Breast epithelium (tissue), 4 donors: Measurements from ENCODE around the gene PAQR8. TPM values are rescaled to one million over a fixed set of nuclear protein-coding genes. Genes with fewer than 3 reads are reported as not detected.

Experiments used
- DNase-seq, 2 donors: peaks; one replicate each; pipeline ENCODE4 v3.0.0-alpha.2; 2019; ENCODE audit warnings: low spot score in 2 of 2
- H3K27ac ChIP-seq, 2 donors: fragments of 200-600 bp; sonication (generic) in 1 of 2; one replicate each; pipeline ENCODE4 v1.5.1; 2016 to 2019; ENCODE audit warnings: mild to moderate bottlenecking in 1 of 2
- H3K27me3 ChIP-seq, 2 donors: fragments of 200-600 bp; sonication (generic) in 1 of 2; one replicate each; pipeline versions ENCODE4 v1.5.1 to v1.6.0; 2017 to 2019; ENCODE audit warnings: control low read depth in 1 of 2, mild to moderate bottlenecking in 1 of 2
- H3K36me3 ChIP-seq: fragments of 200-600 bp; one replicate; pipeline ENCODE4 v1.5.1; 2019
- H3K4me1 ChIP-seq, 2 donors: fragments of 200-600 bp; sonication (generic); one replicate each; pipeline ENCODE4 v1.5.1; 2016 to 2019; ENCODE audit warnings: control low read depth in 1 of 2
- H3K4me3 ChIP-seq, 3 donors: fragments of 200-600 bp; sonication (generic); 1 replicate in 2 of 3; 2 replicates in 1 of 3; pipeline ENCODE4 v1.5.1; 2016 to 2019; ENCODE audit warnings: mild to moderate bottlenecking in 3 of 3, moderate library complexity in 2 of 3
- H3K9me3 ChIP-seq, 2 donors: fragments of 200-600 bp; sonication (generic) in 1 of 2; one replicate each; pipeline ENCODE4 v1.5.1; 2016 to 2019; ENCODE audit warnings: control low read depth in 1 of 2
- POLR2A ChIP-seq: fragments of 450-650 bp; IDR thresholded peaks from one replicate; pipeline ENCODE4 v1.6.1; 2016; ENCODE audit warnings: antibody characterized with exemption, mild to moderate bottlenecking, moderate library complexity
- POLR2AphosphoS5 ChIP-seq, 3 donors: sonication (generic); formaldehyde crosslinking; IDR thresholded peaks; one replicate each; pipeline ENCODE4 v1.6.1; 2017; ENCODE audit warnings: antibody characterized with exemption in 3 of 3
- intact Hi-C: fragments of 100-400 bp; cut with DNase I; formaldehyde crosslinking; loops from one replicate; pipeline ENCODE4 v1.15.1; 2023; ENCODE audit warnings: low total_unique reads
- total RNA-seq, 3 donors: library from RNA; depleted of rRNA; stranded (reverse); fragments of >200 nt; gene quantifications; one replicate each; pipeline ENCODE4 v1.1.0, GENCODE V29; 2016
- TF ChIP-seq, protein P1 (sequence below), 3 donors: fragments of 450-650 bp; IDR thresholded peaks; one replicate each; pipeline ENCODE4 v1.5.1; 2016 to 2017; ENCODE audit warnings: antibody characterized with exemption in 3 of 3, mild to moderate bottlenecking in 3 of 3, moderate library complexity in 3 of 3

The PAQR8 gene
- total RNA-seq, 3 donors from 2014 or later: 4.0 to 4.6 (median 4.3) TPM

DNA sequence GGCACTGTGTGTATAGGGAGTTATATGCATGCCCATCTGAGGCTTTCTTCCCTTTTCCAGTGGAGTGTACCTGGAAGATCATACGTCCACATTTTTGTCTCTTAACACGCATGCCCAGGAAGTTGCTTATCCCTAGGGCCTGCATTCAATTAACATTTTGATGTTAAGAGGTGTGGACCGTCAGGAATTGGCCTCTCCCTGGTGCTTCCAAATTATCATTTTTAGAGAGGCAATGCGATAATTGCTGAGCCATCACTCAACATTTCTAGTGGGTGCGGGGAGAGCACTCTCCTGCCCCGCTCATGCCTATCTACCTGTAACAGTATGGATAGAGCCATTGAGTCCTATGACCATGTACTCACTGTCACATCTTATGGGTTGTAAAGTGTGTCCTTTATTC, 37.8 kb upstream of the PAQR8 start:
- Histone ChIP-seq H3K27me3 (no peaks in the 10 kb centered on the region), H3K27ac (no peak overlapping the region), H3K36me3 (no peaks in the 10 kb centered on the region), H3K4me3 (no peak overlapping the region), H3K4me1 (no peaks in the 10 kb centered on the region), H3K9me3 (no peaks in the 10 kb centered on the region)
- intact Hi-C loops: no loop called here
- no peak for TF ChIP-seq POLR2AphosphoS5 (IDR thresholded peaks at IDR 0.05)
- no peak for TF ChIP-seq POLR2A
- TF ChIP-seq, protein P1, sequence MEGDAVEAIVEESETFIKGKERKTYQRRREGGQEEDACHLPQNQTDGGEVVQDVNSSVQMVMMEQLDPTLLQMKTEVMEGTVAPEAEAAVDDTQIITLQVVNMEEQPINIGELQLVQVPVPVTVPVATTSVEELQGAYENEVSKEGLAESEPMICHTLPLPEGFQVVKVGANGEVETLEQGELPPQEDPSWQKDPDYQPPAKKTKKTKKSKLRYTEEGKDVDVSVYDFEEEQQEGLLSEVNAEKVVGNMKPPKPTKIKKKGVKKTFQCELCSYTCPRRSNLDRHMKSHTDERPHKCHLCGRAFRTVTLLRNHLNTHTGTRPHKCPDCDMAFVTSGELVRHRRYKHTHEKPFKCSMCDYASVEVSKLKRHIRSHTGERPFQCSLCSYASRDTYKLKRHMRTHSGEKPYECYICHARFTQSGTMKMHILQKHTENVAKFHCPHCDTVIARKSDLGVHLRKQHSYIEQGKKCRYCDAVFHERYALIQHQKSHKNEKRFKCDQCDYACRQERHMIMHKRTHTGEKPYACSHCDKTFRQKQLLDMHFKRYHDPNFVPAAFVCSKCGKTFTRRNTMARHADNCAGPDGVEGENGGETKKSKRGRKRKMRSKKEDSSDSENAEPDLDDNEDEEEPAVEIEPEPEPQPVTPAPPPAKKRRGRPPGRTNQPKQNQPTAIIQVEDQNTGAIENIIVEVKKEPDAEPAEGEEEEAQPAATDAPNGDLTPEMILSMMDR (IDR thresholded peaks at IDR 0.05): no peak
- no peak for DNase-seq

DNA sequence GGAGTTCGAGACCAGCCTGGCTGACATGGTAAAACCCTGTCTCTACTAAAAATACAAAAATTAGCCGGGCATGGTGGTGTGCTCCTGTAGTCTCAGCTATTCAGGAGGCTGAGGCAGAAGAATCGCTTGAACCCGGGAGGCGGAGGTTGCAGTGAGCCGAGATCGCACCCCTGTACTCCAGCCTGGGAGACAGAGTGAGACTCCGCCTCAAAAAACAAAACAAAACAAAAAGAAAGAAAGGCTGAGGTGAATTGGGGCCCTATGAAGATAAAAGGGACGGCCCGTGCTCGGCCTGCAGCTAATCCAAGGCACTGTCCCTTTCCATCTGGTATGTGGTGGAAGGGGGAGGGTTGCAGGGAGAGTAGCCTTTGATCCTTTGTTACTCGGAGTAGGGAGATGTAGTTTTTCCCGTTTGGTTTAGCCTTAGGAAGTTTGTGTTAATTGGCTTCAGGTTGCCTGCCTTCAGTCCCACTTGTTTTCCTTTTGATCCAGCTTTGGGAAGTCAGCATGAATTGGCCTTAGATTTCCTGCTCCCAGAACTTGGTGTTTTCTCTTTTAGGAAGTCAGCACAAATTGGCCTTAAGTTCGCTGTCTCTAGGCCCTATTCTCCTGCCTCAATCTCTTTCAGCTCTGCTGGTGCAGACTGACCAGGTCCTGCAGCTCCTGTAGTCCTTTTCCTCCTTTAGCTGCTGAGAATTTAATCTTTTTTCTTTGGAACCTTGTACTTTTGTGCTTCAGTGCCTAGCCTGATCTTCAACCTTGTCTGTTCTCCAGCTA, 36.1 kb upstream of the PAQR8 start:
- no peaks in the 10 kb centered on the region for H3K27me3 ChIP-seq
- intact Hi-C loops: no loop called here
- no peak overlapping the region for H3K27ac ChIP-seq
- no peak overlapping the region for H3K4me3 ChIP-seq
- no peaks in the 10 kb centered on the region for H3K36me3 ChIP-seq
- H3K4me1 ChIP-seq: no peaks in the 10 kb centered on the region
- H3K9me3 ChIP-seq: no peaks in the 10 kb centered on the region
- DNase-seq: no peak
- TF ChIP-seq, protein P1 (IDR thresholded peaks at IDR 0.05): no peak
- TF ChIP-seq POLR2A (no peak), POLR2AphosphoS5 (IDR thresholded peaks at IDR 0.05) (no peak)

DNA sequence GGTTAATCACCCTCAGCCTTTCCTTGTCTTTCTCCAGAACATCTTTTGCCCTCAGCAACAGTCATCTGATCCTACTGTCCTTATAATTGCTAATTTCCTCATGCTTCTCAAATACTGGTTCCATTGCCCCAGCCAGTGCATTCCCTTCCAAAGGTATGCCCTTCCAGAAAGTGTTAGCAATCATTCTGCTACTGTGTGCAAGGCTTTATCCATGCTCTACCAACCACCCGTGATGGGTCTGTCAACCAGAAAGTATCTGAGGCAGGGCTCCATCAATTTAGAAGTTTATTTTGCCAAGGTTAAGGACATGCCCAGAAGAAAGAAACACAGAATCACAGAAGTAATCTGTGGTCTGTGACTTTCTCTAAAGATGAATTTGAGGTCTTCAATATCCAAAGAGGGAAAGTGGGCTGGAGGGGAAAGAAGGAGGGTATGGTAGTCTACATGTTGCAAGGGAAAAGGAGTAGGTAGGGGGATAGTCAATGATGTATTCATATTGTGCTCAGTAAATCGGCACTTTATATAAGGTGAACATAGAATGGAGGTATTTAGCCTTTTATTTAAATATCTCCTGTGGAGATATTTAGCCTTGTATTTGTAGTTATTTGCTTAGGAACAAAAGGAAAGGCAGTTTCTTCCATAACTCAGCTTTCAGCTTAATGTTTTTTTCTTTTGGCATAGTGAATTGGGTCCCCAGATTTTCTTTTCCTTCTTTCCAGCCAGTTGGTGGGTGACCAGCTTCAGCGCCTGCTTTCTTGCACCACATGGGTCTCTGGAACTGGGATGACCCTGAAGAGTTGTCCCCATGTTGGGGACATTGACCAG, 35.2 kb upstream of the PAQR8 start:
- H3K27me3 ChIP-seq: no peaks in the 10 kb centered on the region
- no peaks in the 10 kb centered on the region for H3K36me3 ChIP-seq
- H3K27ac ChIP-seq: no peak overlapping the region
- no peaks in the 10 kb centered on the region for H3K9me3 ChIP-seq
- no peak for DNase-seq
- no peak overlapping the region for H3K4me3 ChIP-seq
- TF ChIP-seq POLR2A (no peak), POLR2AphosphoS5 (IDR thresholded peaks at IDR 0.05) (no peak)
- TF ChIP-seq, protein P1 (IDR thresholded peaks at IDR 0.05): no peak
- no peaks in the 10 kb centered on the region for H3K4me1 ChIP-seq
- intact Hi-C loops: no loop called here

DNA sequence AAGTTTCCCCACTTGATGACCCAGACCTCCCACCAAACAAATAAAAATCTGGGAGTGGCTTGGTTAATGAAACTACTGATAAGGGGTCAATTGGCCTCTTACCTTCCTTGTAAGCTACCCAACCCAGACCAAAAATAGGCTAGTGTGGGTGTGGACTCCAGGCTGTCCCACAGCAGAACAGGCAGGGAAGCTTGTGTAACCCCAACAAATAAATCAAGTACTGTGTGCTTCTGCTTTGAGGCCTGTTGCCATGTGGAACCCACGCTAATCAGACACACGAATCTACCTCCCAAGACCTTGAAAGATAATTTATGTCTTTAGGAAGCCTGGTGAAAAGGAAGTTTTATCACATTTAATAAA, 33.7 kb upstream of the PAQR8 start:
- no peak for DNase-seq
- Histone ChIP-seq H3K9me3 (no peaks in the 10 kb centered on the region), H3K27me3 (no peaks in the 10 kb centered on the region), H3K4me3 (no peak overlapping the region), H3K36me3 (no peaks in the 10 kb centered on the region), H3K27ac (no peak overlapping the region), H3K4me1 (no peaks in the 10 kb centered on the region)
- TF ChIP-seq POLR2A (no peak), POLR2AphosphoS5 (IDR thresholded peaks at IDR 0.05) (no peak)
- TF ChIP-seq, protein P1 (IDR thresholded peaks at IDR 0.05): no peak
- intact Hi-C loops: loop anchor here (2.0 kb wide), 1 partner anchor 17 kb away; no protein-coding TSS in a partner anchor

DNA sequence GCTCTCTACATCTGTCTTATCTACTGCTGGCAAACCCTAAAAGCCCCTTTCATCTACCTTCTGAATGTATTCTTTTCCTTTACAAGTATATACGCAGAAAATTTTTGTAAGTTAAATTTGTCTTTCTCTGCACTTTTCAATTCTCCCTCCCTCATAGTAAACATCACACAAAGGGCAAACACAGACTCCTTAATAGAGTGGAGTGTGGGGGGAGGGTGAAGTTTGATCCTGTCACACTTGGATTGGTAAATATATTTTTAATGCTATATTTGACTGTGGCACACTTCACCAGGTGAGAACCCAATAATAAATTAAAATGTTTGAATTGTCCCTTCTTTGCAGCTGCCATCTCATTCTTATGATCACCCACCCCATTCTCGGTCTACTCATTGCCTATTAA, 33.2 kb upstream of the PAQR8 start:
- H3K4me1 ChIP-seq: no peaks in the 10 kb centered on the region
- no peak for DNase-seq
- H3K4me3 ChIP-seq: no peak overlapping the region
- TF ChIP-seq POLR2A (no peak), POLR2AphosphoS5 (IDR thresholded peaks at IDR 0.05) (no peak)
- TF ChIP-seq, protein P1 (IDR thresholded peaks at IDR 0.05): no peak
- intact Hi-C loops: loop anchor here (2.0 kb wide), 1 partner anchor 18 kb away; no protein-coding TSS in a partner anchor
- no peaks in the 10 kb centered on the region for H3K27me3 ChIP-seq
- H3K9me3 ChIP-seq: no peaks in the 10 kb centered on the region
- H3K27ac ChIP-seq: no peak overlapping the region
- H3K36me3 ChIP-seq: no peaks in the 10 kb centered on the region
